KOPT-K1 (cell line): ENCODE results near the gene MAP4K4.

Source experiments
- H3K27ac ChIP-seq: fragments of 200-600 bp; sonication (generic); 2 replicates; pipeline ENCODE4 v1.5.1; 2016; ENCODE audit warnings: antibody characterized with exemption, mild to moderate bottlenecking, low read depth, low read length; ENCODE audit not compliant: poor library complexity, severe bottlenecking
- H3K36me3 ChIP-seq: fragments of 200-600 bp; sonication (generic); 2 replicates; pipeline ENCODE4 v1.5.1; 2017; ENCODE audit warnings: antibody characterized with exemption, mild to moderate bottlenecking, low read length, moderate library complexity; ENCODE audit not compliant: insufficient read depth
- H3K9me3 ChIP-seq: fragments of 200-600 bp; sonication (generic); 2 replicates; pipeline ENCODE4 v1.5.1; 2017; ENCODE audit warnings: antibody characterized with exemption, low read length, mild to moderate bottlenecking; ENCODE audit not compliant: insufficient read depth, poor library complexity, severe bottlenecking

MAP4K4 gene

GRCh38 chr2:101858910-101859309 lies 161.4 kb downstream of the MAP4K4 start:
- Histone ChIP-seq H3K36me3 (peaks cover 84% of the 10 kb centered on the region), H3K9me3 (no peaks in the 10 kb centered on the region), H3K27ac (no peak overlapping the region)

DNA sequence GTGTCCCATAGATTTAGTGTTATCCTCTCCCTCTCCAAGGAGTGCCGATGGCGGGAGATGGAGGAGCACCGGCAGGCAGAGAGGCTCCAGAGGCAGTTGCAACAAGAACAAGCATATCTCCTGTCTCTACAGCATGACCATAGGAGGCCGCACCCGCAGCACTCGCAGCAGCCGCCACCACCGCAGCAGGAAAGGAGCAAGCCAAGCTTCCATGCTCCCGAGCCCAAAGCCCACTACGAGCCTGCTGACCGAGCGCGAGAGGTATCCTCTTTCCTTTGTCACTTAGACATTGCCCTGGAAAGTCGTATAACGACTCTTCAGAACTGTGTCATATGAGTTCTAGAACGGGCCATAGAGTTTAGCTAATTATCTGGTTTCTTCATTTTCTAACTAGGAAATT lies 162.1 kb downstream of the MAP4K4 start:
- Histone ChIP-seq H3K36me3 (peaks cover 81% of the 10 kb centered on the region), H3K9me3 (no peaks in the 10 kb centered on the region), H3K27ac (no peak overlapping the region)

DNA sequence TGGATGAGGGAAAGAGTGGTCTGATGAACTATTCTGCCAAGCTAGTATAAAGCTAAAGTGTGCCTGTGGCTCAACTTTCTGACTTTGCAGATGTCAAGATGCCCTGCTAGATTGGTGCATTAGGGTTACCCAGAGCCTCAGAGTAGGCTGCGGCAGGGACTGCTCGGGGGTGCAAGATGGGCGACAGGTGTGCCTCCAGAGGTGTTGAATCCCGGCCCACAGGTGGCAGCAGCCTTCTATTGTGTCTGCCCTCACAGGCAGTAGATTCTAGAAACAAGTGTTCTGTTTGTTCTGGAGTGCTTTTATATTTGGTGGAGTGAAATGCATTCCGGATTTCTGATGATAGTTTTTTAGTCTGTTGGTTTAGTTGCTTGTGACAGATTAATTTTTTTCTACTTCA lies 162.7 kb downstream of the MAP4K4 start:
- no peak overlapping the region for H3K27ac ChIP-seq
- H3K9me3 ChIP-seq, result no peaks in the 10 kb centered on the region
- peaks cover 87% of the 10 kb centered on the region for H3K36me3 ChIP-seq

- Histone ChIP-seq H3K9me3 (no peaks in the 10 kb centered on the region), H3K27ac (no peak overlapping the region), H3K36me3 (peaks cover 89% of the 10 kb centered on the region)
These were observed 163.3 kb downstream of the MAP4K4 start for GRCh38 chr2:101860782-101861181.

- Histone ChIP-seq H3K27ac (no peak overlapping the region), H3K36me3 (peaks cover 89% of the 10 kb centered on the region), H3K9me3 (no peaks in the 10 kb centered on the region)
These were observed 163.9 kb downstream of the MAP4K4 start for GRCh38 chr2:101861382-101861781.

GRCh38 chr2:101863534-101863933 lies 166.0 kb downstream of the MAP4K4 start:
- no peaks in the 10 kb centered on the region for H3K9me3 ChIP-seq
- H3K36me3 ChIP-seq, result peaks cover 94% of the 10 kb centered on the region
- H3K27ac ChIP-seq, result no peak overlapping the region

DNA sequence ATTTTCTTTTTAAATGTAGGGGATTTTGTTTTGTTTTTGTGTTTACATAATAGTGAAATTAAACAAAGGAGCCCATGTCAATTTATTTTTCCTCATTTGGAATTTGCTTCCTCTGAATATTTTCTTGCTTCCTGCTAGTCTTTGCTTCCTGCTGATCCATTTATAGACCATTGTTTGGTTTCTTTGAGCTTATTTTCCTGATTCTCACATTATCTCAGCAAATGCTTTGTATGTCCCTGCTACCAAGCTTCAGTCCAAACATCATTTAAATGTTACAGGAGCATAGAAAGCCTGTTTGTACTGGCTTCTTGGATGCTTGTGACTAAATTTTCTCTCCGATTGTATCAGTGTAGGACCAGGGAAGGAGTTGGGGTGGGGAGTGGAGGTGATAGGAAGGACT lies 166.9 kb downstream of the MAP4K4 start:
- Histone ChIP-seq H3K9me3 (no peaks in the 10 kb centered on the region), H3K36me3 (peaks cover 92% of the 10 kb centered on the region), H3K27ac (no peak overlapping the region)

- Histone ChIP-seq H3K36me3 (peaks cover 94% of the 10 kb centered on the region), H3K9me3 (no peaks in the 10 kb centered on the region), H3K27ac (no peak overlapping the region)
These were observed 171.0 kb downstream of the MAP4K4 start for GRCh38 chr2:101868525-101868924.

DNA sequence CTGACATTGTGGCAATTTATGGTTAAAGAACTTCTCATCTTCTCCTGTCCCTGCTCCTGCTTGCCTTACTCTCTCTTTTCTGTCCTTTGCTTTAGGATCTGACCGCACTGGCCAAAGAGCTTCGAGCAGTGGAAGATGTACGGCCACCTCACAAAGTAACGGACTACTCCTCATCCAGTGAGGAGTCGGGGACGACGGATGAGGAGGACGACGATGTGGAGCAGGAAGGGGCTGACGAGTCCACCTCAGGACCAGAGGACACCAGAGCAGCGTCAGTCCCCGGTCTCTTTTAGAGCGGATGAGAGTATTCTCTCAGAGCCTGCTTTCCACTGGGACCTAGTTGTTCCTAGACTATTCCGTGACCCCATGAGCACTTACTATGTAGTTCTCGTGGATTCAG lies 172.0 kb downstream of the MAP4K4 start:
- no peak overlapping the region for H3K27ac ChIP-seq
- no peaks in the 10 kb centered on the region for H3K9me3 ChIP-seq
- H3K36me3 ChIP-seq, result peaks cover 98% of the 10 kb centered on the region

GRCh38 chr2:101870444-101870843 lies 172.9 kb downstream of the MAP4K4 start:
- Histone ChIP-seq H3K9me3 (no peaks in the 10 kb centered on the region), H3K27ac (no peak overlapping the region), H3K36me3 (peaks cover 98% of the 10 kb centered on the region)

DNA sequence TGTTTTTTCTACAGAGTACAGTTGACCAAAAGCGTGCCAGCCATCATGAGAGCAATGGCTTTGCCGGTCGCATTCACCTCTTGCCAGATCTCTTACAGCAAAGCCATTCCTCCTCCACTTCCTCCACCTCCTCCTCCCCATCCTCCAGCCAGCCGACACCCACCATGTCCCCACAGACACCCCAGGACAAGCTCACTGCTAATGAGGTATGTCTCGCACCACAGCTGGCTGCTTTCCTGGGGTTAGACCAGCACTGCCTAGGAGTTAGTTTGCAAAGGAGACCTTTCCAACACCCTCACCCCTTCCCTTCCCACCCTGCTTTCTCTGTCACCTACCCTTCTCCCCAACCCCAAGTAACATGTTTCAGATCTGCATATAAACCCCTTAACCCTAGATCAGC lies 174.0 kb downstream of the MAP4K4 start:
- Histone ChIP-seq H3K9me3 (no peaks in the 10 kb centered on the region), H3K27ac (no peak overlapping the region), H3K36me3 (peaks cover 98% of the 10 kb centered on the region)

- no peak overlapping the region for H3K27ac ChIP-seq
- peaks cover 98% of the 10 kb centered on the region for H3K36me3 ChIP-seq
- H3K9me3 ChIP-seq, result no peaks in the 10 kb centered on the region
These were observed 175.0 kb downstream of the MAP4K4 start for GRCh38 chr2:101872480-101872879.

- Histone ChIP-seq H3K9me3 (no peaks in the 10 kb centered on the region), H3K27ac (no peak overlapping the region), H3K36me3 (peaks cover 96% of the 10 kb centered on the region)
These were observed 176.0 kb downstream of the MAP4K4 start for GRCh38 chr2:101873543-101873942.

DNA sequence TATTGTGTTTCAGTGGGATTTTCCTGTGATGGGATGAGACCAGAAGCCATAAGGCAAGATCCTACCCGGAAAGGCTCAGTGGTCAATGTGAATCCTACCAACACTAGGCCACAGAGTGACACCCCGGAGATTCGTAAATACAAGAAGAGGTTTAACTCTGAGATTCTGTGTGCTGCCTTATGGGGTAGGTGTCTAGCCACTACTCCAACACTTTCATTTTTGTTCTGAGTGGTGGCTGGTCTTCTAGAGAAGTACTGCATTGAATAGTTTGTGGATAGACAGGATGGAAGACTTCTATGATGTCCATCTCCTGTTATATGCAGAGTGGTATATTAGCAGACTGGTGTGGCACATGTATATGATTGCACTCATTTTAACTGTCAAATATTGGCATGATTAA lies 176.6 kb downstream of the MAP4K4 start:
- H3K9me3 ChIP-seq, result no peaks in the 10 kb centered on the region
- peaks cover 98% of the 10 kb centered on the region for H3K36me3 ChIP-seq
- no peak overlapping the region for H3K27ac ChIP-seq

- Histone ChIP-seq H3K36me3 (peaks cover 88% of the 10 kb centered on the region), H3K27ac (no peak overlapping the region)
These were observed 182.0 kb downstream of the MAP4K4 start for GRCh38 chr2:101879466-101879865.

DNA sequence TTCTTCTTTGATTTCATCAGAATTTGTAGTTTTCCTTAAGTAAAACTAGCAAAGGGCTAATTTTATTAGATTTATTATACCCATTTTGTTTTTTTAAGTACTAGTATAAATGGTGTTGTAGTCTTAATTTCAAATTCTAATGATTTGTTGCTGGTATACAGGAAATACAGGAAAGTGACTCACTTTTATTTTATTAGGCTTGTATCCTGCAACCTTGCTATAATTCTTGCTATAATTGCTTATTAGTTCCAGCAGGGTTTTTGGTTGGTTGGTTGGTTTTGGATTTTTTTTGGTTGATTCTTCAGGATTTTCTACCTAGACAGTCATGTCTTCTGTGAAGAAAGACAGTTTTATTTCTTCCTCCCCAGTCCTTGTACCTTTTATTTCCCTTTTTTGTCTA lies 183.6 kb downstream of the MAP4K4 start:
- peaks cover 82% of the 10 kb centered on the region for H3K36me3 ChIP-seq
- no peaks in the 10 kb centered on the region for H3K9me3 ChIP-seq
- no peak overlapping the region for H3K27ac ChIP-seq

More at GRCh38 chr2:101879466-101879865, 182.0 kb downstream of the MAP4K4 start:
- no peaks in the 10 kb centered on the region for H3K9me3 ChIP-seq
